ENCODE results near the gene CRBN. TPM values are rescaled to one million over a fixed set of nuclear protein-coding genes. Genes with fewer than 3 reads are reported as not detected.

Gene CRBN
- total RNA-seq, 4 donors from 2014 or later: 31.2 to 158 (median 83.0) TPM

DNA sequence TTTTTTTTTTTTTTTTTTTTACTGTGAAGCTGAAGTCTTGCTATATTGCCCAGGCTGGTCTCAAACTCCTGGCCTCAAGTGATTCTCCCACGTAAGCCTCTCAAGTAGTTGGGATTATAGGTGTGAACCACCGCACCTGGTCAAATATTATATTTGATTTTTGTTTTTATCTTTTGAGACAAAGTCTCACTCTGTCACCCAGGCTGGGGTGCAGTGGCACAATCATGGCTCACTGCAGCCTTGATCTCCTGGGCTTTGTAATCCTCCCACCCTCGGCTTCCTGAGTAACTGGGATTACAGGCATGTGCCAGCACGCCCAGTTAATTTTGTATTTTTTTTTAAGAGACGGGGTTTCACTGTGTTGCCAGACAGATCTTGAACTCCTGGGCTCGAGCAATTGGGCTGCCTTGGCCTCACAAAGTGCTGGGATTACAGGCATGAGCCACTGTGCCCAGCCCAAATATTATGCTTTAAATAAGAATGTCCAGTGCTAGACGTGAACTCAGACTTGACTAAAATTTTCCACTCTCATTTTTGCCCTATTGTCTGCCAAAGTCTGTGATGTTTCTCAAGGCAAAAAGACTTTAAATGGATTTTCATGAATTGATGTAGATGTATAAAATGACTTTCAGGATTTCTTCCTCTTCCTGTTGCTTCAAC, 33.4 kb upstream of the CRBN start:
- WGBS, 2 donors (ENCODE audit: low coverage in 1 of 2): 73 to 75% methylated on average over 6 to 7 of the region's 7 CpGs
- in situ Hi-C loops (cut with MboI; ENCODE audit: low pct_ligation_motif_present in 1 of 4, low pct_unique_long_range_greater_than_20kb in 1 of 4, low sequenced_read_pairs in 3 of 4): loop anchor here in 1 of 4 donors (25.0 kb wide), 1 partner anchor 774 kb away; no protein-coding TSS in a partner anchor
- H3K4me3 ChIP-seq: no peak overlapping the region
- no peaks in the 10 kb centered on the region for H3K4me1 ChIP-seq
- DNase-seq: no peak
- intact Hi-C loops (cut with DNase I; ENCODE audit: low total_unique reads): no loop called here
- H3K9me3 ChIP-seq: no peaks in the 10 kb centered on the region
- no peaks in the 10 kb centered on the region for H3K36me3 ChIP-seq
- H3K27ac ChIP-seq: no peak overlapping the region
- TF ChIP-seq POLR2AphosphoS5 (IDR thresholded peaks at IDR 0.05) (no peak), POLR2A (IDR thresholded peaks at IDR 0.05) (no peak), EP300 (IDR thresholded peaks at IDR 0.05; ENCODE audit: low read depth) (no peak), CTCF (IDR thresholded peaks at IDR 0.05) (no peak)
- H3K27me3 ChIP-seq: no peaks in the 10 kb centered on the region

GRCh38 chr3:3209714-3210113, 30.2 kb upstream of the CRBN start:
- no peaks in the 10 kb centered on the region for H3K27me3 ChIP-seq
- H3K4me3 ChIP-seq: no peak overlapping the region
- no peaks in the 10 kb centered on the region for H3K9me3 ChIP-seq
- H3K36me3 ChIP-seq: no peaks in the 10 kb centered on the region
- H3K27ac ChIP-seq: no peak overlapping the region
- in situ Hi-C loops (cut with MboI; ENCODE audit: low pct_ligation_motif_present in 1 of 4, low pct_unique_long_range_greater_than_20kb in 1 of 4, low sequenced_read_pairs in 3 of 4): loop anchor here in 3 of 4 donors (10.0 to 25.0 kb wide), 3 partner anchors 778 to 1085 kb away; no protein-coding TSS in a partner anchor
- no peaks in the 10 kb centered on the region for H3K4me1 ChIP-seq
- 92% methylated on average over 2 of the region's 2 CpGs; no CpG with 5 or more reads in 1 of the 2 donors for WGBS, 2 donors (ENCODE audit: low coverage in 1 of 2)
- intact Hi-C loops (cut with DNase I; ENCODE audit: low total_unique reads): no loop called here
- no peak for TF ChIP-seq EP300 (IDR thresholded peaks at IDR 0.05; ENCODE audit: low read depth)
- TF ChIP-seq POLR2A (IDR thresholded peaks at IDR 0.05): no peak
- no peak for TF ChIP-seq POLR2AphosphoS5 (IDR thresholded peaks at IDR 0.05)
- TF ChIP-seq CTCF (IDR thresholded peaks at IDR 0.05): no peak
- DNase-seq: no peak

DNA sequence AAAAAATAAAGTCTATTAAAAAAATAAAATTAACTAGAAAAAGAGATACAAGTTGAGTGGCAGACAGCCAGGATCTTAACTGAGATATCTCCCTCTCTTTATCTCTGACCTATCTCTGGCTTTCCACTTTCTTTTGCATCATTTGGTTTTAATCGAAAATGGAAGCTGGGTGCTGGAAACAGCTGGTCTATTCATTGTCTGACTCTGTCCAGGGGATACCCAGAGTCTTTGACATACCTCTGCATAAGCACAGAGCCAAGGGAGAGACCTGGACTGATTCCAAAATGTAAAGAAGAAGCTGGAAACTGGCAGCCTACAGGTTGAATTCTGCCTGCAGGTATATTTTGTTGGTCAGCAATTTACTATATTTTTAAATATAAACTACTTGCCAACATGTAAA, 29.6 kb upstream of the CRBN start:
- intact Hi-C loops (cut with DNase I; ENCODE audit: low total_unique reads): no loop called here

More for the DNA sequence above, 29.6 kb upstream of the CRBN start:
- no peaks in the 10 kb centered on the region for H3K4me1 ChIP-seq
- 64 to 75% methylated on average over 1 of the region's 1 CpG for WGBS, 2 donors (ENCODE audit: low coverage in 1 of 2)
- H3K36me3 ChIP-seq: no peaks in the 10 kb centered on the region
- no peaks in the 10 kb centered on the region for H3K27me3 ChIP-seq
- no peaks in the 10 kb centered on the region for H3K9me3 ChIP-seq
- no peak overlapping the region for H3K27ac ChIP-seq
- in situ Hi-C loops (cut with MboI; ENCODE audit: low pct_ligation_motif_present in 1 of 4, low pct_unique_long_range_greater_than_20kb in 1 of 4, low sequenced_read_pairs in 3 of 4): loop anchor here in 3 of 4 donors (10.0 to 25.0 kb wide), 3 partner anchors 778 to 1086 kb away; no protein-coding TSS in a partner anchor
- DNase-seq: no peak
- TF ChIP-seq EP300 (IDR thresholded peaks at IDR 0.05; ENCODE audit: low read depth) (no peak), CTCF (IDR thresholded peaks at IDR 0.05) (no peak), POLR2A (IDR thresholded peaks at IDR 0.05) (no peak), POLR2AphosphoS5 (IDR thresholded peaks at IDR 0.05) (no peak)
- no peak overlapping the region for H3K4me3 ChIP-seq
